Nephron (organoid): ENCODE measurements around the gene PLA2G4D.

Source experiments
- H3K27ac Mint-ChIP-seq, 3 experiments: 2 replicates each; pipeline ENCODE4 v1.8.0; 2020; ENCODE audit warnings: mixed read lengths in 3 of 3, mild to moderate bottlenecking in 2 of 3, moderate library complexity in 1 of 3
- H3K27me3 Mint-ChIP-seq: 2 replicates; pipeline ENCODE4 v1.8.0; 2021; ENCODE audit warnings: low read depth, mild to moderate bottlenecking, moderate library complexity, mixed read lengths
- H3K36me3 Mint-ChIP-seq: 2 replicates; pipeline ENCODE4 v1.8.0; 2020; ENCODE audit warnings: low read depth, mixed read lengths
- H3K4me1 Mint-ChIP-seq: 2 replicates; pipeline ENCODE4 v1.8.0; 2020; ENCODE audit warnings: mixed read lengths
- H3K4me3 Mint-ChIP-seq, 3 experiments: 2 replicates each; pipeline ENCODE4 v1.8.0; 2020; ENCODE audit warnings: mild to moderate bottlenecking in 3 of 3, mixed read lengths in 3 of 3, moderate library complexity in 2 of 3
- H3K9me3 Mint-ChIP-seq: 2 replicates; pipeline ENCODE4 v1.8.0; 2020; ENCODE audit warnings: mixed read lengths
- TF ChIP-seq, protein P1 (sequence below), 3 experiments: fragments of 200-600 bp; sonication (generic); IDR thresholded peaks; one replicate each; pipeline ENCODE4 v1.5.0; 2021; ENCODE audit warnings: antibody characterized with exemption in 3 of 3; ENCODE audit not compliant: unreplicated experiment in 3 of 3

Gene PLA2G4D

DNA sequence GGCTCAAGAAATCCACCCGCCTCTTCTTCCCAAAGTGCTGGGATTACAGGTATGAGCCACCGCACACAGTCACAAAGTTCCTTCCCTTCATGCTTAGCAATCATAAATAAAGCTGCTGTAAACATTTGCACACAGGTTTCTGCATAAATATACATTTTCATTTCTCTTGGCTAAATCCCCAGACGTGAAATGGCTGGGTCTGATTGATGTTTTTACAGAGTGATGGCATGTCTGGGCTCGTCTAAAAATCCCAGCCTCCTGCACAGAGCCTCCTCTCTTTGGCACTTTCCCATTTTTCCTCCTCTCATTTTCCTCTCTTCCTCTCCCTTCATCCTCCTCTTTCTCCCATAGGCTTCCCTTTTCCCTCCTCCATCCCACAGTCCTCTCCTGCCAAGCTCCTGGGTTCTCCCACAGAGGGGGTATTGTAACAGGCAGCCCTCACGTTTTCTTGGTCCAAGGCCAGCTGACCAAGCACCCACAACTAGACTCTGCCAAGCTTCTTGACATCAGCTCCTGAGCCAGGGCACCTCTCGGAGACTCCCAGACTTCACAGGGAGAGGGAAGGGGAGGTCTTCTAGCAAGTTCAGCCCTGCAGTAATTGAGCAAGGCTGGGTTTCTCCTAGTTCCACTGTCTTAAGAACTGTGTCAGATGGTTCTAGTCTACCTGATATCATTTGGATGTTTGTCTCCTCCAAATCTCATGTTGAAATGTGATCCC is 63.0 kb downstream of the PLA2G4D start:
- no peaks in the 10 kb centered on the region for H3K36me3 Mint-ChIP-seq
- H3K9me3 Mint-ChIP-seq, result no peaks in the 10 kb centered on the region
- TF ChIP-seq, protein P1, sequence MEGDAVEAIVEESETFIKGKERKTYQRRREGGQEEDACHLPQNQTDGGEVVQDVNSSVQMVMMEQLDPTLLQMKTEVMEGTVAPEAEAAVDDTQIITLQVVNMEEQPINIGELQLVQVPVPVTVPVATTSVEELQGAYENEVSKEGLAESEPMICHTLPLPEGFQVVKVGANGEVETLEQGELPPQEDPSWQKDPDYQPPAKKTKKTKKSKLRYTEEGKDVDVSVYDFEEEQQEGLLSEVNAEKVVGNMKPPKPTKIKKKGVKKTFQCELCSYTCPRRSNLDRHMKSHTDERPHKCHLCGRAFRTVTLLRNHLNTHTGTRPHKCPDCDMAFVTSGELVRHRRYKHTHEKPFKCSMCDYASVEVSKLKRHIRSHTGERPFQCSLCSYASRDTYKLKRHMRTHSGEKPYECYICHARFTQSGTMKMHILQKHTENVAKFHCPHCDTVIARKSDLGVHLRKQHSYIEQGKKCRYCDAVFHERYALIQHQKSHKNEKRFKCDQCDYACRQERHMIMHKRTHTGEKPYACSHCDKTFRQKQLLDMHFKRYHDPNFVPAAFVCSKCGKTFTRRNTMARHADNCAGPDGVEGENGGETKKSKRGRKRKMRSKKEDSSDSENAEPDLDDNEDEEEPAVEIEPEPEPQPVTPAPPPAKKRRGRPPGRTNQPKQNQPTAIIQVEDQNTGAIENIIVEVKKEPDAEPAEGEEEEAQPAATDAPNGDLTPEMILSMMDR (IDR thresholded peaks at IDR 0.05; ENCODE audit: unreplicated experiment in 3 of 3), result no peak
- H3K27ac Mint-ChIP-seq, result no peak overlapping the region
- peaks cover 19% of the 10 kb centered on the region for H3K27me3 Mint-ChIP-seq
- no peaks in the 10 kb centered on the region for H3K4me1 Mint-ChIP-seq
- H3K4me3 Mint-ChIP-seq, result no peak overlapping the region

DNA sequence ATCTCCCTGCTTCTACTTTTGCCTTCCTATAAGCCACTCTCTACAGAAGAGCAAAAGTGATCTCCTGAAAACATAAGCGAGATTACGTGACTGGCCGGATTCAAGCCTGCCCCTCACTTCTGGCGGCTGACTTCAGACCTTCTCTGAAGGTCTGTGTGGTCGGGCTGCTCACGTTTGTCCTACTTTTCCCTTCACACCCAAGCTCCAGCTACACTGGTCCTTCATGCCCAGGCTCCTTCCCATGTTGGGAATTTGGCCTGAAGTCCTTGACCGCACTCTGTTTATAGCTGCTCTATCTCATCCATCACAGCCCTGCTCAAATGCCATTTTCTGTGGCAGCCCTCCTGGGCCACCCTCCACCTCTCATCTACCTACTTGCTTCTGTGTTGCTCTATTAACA is 66.8 kb downstream of the PLA2G4D start:
- Mint-ChIP-seq H3K36me3 (no peaks in the 10 kb centered on the region), H3K27me3 (peaks cover 21% of the 10 kb centered on the region), H3K9me3 (peaks cover 16% of the 10 kb centered on the region), H3K27ac (no peak overlapping the region), H3K4me3 (no peak overlapping the region), H3K4me1 (no peaks in the 10 kb centered on the region)
- TF ChIP-seq, protein P1 (IDR thresholded peaks at IDR 0.05; ENCODE audit: unreplicated experiment in 3 of 3), result no peak

DNA sequence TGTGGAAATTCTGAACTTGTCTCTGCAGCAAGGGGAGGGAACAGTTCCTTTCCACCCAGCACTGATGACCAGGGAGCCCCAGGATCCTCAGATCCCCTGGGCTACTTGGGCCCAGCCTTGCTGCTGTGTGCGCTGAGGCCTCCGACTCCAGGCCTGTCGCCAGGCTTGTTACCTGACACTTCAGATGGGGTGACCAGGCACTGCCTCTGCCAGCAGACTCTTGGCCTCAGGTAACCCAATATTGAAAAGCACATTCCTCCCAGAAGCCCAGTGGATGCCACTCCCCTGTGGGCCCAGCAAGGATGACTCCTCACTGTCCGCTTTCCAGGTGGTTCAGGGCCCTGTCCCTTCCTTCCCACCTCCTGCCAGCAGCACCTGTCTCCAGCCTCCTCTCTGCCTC is 70.1 kb downstream of the PLA2G4D start:
- Mint-ChIP-seq H3K4me3 (no peak overlapping the region), H3K4me1 (no peaks in the 10 kb centered on the region), H3K27me3 (peaks cover 12% of the 10 kb centered on the region), H3K27ac (no peak overlapping the region), H3K36me3 (no peaks in the 10 kb centered on the region), H3K9me3 (peaks cover 24% of the 10 kb centered on the region)
- TF ChIP-seq, protein P1 (IDR thresholded peaks at IDR 0.05; ENCODE audit: unreplicated experiment in 3 of 3), result no peak

DNA sequence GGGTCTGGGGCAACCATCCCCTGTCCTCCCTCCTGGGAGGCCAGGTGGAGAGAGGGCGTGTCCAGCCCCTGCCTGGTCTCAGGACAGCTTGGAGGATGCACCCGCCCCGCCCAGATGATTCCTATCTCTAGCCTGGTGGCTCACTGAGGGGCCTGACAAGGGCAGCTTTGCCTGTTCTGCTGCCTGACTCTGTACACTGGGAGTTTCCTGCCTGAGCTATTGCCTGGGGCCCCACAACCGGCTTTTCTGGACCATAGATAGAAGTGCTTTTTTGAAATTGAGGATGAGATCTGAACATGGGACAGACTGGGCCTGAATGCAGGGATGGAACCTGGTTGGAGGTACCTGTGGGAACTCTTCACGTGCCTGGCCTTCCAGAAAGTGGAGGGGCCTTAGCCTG is 72.8 kb downstream of the PLA2G4D start:
- Mint-ChIP-seq H3K27me3 (peaks cover 9% of the 10 kb centered on the region), H3K4me1 (peaks cover 20% of the 10 kb centered on the region), H3K36me3 (no peaks in the 10 kb centered on the region), H3K4me3 (no peak overlapping the region), H3K27ac (no peak overlapping the region), H3K9me3 (peaks cover 26% of the 10 kb centered on the region)
- TF ChIP-seq, protein P1 (IDR thresholded peaks at IDR 0.05; ENCODE audit: unreplicated experiment in 3 of 3), result no peak

DNA sequence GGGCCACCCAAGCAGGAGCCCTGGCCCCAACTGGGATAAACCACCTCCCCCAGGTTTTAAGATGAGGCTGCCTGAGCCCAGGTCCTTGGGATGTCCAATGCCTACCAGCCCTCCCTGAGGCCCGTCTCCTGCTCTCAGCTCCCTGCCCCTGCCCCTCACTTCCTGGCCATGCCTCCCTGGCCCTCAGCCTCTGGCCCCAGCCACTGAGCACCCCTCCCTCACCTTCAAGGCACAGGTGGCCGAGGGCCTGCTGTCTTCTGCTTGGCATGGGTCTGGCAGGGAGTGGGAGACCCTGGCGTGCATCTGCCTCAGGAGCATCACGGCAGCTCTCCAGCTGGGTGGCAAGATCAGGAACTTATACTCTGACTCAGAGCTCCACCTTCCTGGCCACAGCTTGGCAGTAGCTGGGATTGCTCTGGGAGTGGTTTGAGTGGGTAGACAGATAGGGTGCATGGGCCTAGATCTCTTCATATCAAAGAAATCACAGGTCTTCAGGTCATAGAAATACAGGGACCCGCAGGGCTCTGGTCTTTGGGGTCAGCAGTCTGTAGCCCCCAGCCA is 73.6 kb downstream of the PLA2G4D start, which contains the start of gene PLA2G4E:
PLA2G4E (minus strand) TSS at position 330 of the 561 bp plus-strand sequence; CDS start at position 318, 12 bp downstream.
- TF ChIP-seq, protein P1 (IDR thresholded peaks at IDR 0.05; ENCODE audit: unreplicated experiment in 3 of 3), result no peak
- H3K27me3 Mint-ChIP-seq, result peaks cover 12% of the 10 kb centered on the region
- H3K36me3 Mint-ChIP-seq, result no peaks in the 10 kb centered on the region
- H3K4me1 Mint-ChIP-seq, result peaks cover 20% of the 10 kb centered on the region
- no peak within 1 kb of the TSS for H3K27ac Mint-ChIP-seq
- peaks cover 26% of the 10 kb centered on the region for H3K9me3 Mint-ChIP-seq
- no peak within 1 kb of the TSS for H3K4me3 Mint-ChIP-seq
